ENCODE results near the gene PCBP3. TPM values are rescaled to one million over a fixed set of nuclear protein-coding genes. Genes with fewer than 3 reads are reported as not detected.
A peak's percentile ranks its signal among the peaks of the same experiment; 100 is the strongest.

The PCBP3 gene
- total and polyA plus RNA-seq, 2 donors from 2014 or later, result 2.3 to 5.4 TPM

- H3K4me1 ChIP-seq (ENCODE audit: control insufficient read depth in 2 of 3, insufficient read depth in 2 of 3, low read depth in 1 of 3, low read length in 3 of 3), result no peaks in the 10 kb centered on the region
- FAIRE-seq, result no peak
- DNase-seq, result no peak
These were observed 112.5 kb downstream of the PCBP3 start for GRCh38 chr21:45756029-45756428.

GRCh38 chr21:45756669-45757068 lies 113.1 kb downstream of the PCBP3 start:
- intact Hi-C loops (cut with DNase I), result no loop called here
- no peak for TF ChIP-seq CTCF (IDR thresholded peaks at IDR 0.05; ENCODE audit: borderline replicate concordance, extremely low read depth, insufficient read depth)
- no peak for DNase-seq
- no peak for FAIRE-seq
- Histone ChIP-seq H3K36me3 (ENCODE audit: control insufficient read depth in 2 of 3, insufficient read depth in 3 of 3, low read length in 3 of 3) (no peaks in the 10 kb centered on the region), H3K9me3 (ENCODE audit: control insufficient read depth in 2 of 3, insufficient read depth in 1 of 3, low read length in 3 of 3) (peaks cover 0 to 6% (median 0%) of the 10 kb centered on the region in 3 donors), H3K4me1 (ENCODE audit: control insufficient read depth in 2 of 3, insufficient read depth in 2 of 3, low read depth in 1 of 3, low read length in 3 of 3) (no peaks in the 10 kb centered on the region), H3K4me3 (ENCODE audit: low read length in 3 of 3) (no peak overlapping the region), H3K27me3 (ENCODE audit: control insufficient read depth, insufficient read depth, low read length) (no peaks in the 10 kb centered on the region), H3K9ac (ENCODE audit: low read length in 3 of 3) (no peak overlapping the region), H3K27ac (ENCODE audit: low read depth in 2 of 2, low read length in 2 of 2) (no peak overlapping the region)

More at GRCh38 chr21:45756029-45756428, 112.5 kb downstream of the PCBP3 start:
- Histone ChIP-seq H3K4me3 (ENCODE audit: low read length in 3 of 3) (no peak overlapping the region), H3K9me3 (ENCODE audit: control insufficient read depth in 2 of 3, insufficient read depth in 1 of 3, low read length in 3 of 3) (peaks cover 0 to 6% (median 0%) of the 10 kb centered on the region in 3 donors), H3K9ac (ENCODE audit: low read length in 3 of 3) (no peak overlapping the region), H3K36me3 (ENCODE audit: control insufficient read depth in 2 of 3, insufficient read depth in 3 of 3, low read length in 3 of 3) (no peaks in the 10 kb centered on the region), H3K27ac (ENCODE audit: low read depth in 2 of 2, low read length in 2 of 2) (no peak overlapping the region), H3K27me3 (ENCODE audit: control insufficient read depth, insufficient read depth, low read length) (no peaks in the 10 kb centered on the region)
- intact Hi-C loops (cut with DNase I), result no loop called here
- TF ChIP-seq CTCF (IDR thresholded peaks at IDR 0.05; ENCODE audit: borderline replicate concordance, extremely low read depth, insufficient read depth), result no peak

DNA sequence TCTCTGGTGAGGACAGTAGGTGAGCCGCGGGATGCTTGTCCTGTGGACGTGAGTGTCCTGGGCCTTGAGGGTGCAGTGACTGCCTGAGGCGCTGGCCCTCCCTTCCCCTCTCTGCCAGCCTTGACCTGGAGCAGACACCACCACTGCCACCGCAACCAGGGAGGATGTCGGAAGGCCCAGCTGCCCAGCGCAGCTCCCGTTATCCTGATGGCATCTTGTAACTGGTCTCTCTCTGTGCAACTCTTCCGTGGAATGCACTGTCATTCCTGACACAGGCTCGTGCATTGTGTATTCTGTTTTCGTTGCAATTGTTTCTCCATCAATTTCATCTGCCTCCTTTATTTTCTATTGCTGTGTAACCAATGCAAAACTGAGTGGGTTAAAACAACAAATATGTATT lies 118.2 kb downstream of the PCBP3 start:
- H3K4me1 ChIP-seq (ENCODE audit: control insufficient read depth in 2 of 3, insufficient read depth in 2 of 3, low read depth in 1 of 3, low read length in 3 of 3), result no peaks in the 10 kb centered on the region
- intact Hi-C loops (cut with DNase I), result no loop called here
- TF ChIP-seq CTCF (IDR thresholded peaks at IDR 0.05; ENCODE audit: borderline replicate concordance, extremely low read depth, insufficient read depth), result no peak
- no peak overlapping the region for H3K4me3 ChIP-seq (ENCODE audit: low read length in 3 of 3)
- no peaks in the 10 kb centered on the region for H3K36me3 ChIP-seq (ENCODE audit: control insufficient read depth in 2 of 3, insufficient read depth in 3 of 3, low read length in 3 of 3)
- DNase-seq (no peak), FAIRE-seq (no peak)
- no peaks in the 10 kb centered on the region for H3K27me3 ChIP-seq (ENCODE audit: control insufficient read depth, insufficient read depth, low read length)
- no peak overlapping the region for H3K27ac ChIP-seq (ENCODE audit: low read depth in 2 of 2, low read length in 2 of 2)
- H3K9ac ChIP-seq (ENCODE audit: low read length in 3 of 3), result no peak overlapping the region
- H3K9me3 ChIP-seq (ENCODE audit: control insufficient read depth in 2 of 3, insufficient read depth in 1 of 3, low read length in 3 of 3), result peaks cover 0 to 3% (median 0%) of the 10 kb centered on the region in 3 donors

DNA sequence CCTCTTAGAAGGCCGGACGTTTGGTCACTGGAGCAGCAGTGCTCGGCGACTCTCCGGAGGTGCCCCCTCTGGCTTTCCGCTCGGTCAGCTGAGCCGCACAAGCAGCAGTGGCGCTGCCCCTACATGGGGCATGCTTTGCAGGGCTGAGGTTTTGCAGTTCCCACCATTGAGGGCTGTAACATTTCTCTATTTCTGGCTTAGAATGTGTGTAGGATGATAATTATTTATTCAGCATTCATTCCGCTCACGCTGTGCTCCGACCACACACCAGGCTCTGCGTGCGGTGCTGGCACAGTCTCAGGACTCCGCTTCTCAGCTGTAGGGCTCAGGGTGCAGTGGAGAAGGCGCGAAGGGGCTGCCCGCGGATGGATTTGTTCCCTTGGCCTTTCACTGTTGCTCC lies 119.5 kb downstream of the PCBP3 start:
- H3K27ac ChIP-seq (ENCODE audit: low read depth in 2 of 2, low read length in 2 of 2), result no peak overlapping the region
- peak in 1 of 5 donors; percentile 12 for DNase-seq
- intact Hi-C loops (cut with DNase I), result no loop called here
- H3K4me3 ChIP-seq (ENCODE audit: low read length in 3 of 3), result no peak overlapping the region
- no peak for TF ChIP-seq CTCF (IDR thresholded peaks at IDR 0.05; ENCODE audit: borderline replicate concordance, extremely low read depth, insufficient read depth)
- no peaks in the 10 kb centered on the region for H3K36me3 ChIP-seq (ENCODE audit: control insufficient read depth in 2 of 3, insufficient read depth in 3 of 3, low read length in 3 of 3)
- no peak overlapping the region for H3K9ac ChIP-seq (ENCODE audit: low read length in 3 of 3)
- no peaks in the 10 kb centered on the region for H3K4me1 ChIP-seq (ENCODE audit: control insufficient read depth in 2 of 3, insufficient read depth in 2 of 3, low read depth in 1 of 3, low read length in 3 of 3)
- no peak for FAIRE-seq
- no peaks in the 10 kb centered on the region for H3K9me3 ChIP-seq (ENCODE audit: control insufficient read depth in 2 of 3, insufficient read depth in 1 of 3, low read length in 3 of 3)
- no peaks in the 10 kb centered on the region for H3K27me3 ChIP-seq (ENCODE audit: control insufficient read depth, insufficient read depth, low read length)

Measured in kidney (tissue), 14 donors.